HFFc6 (cell line): Measurements from ENCODE around the gene CD300LG. TPM values are rescaled to one million over a fixed set of nuclear protein-coding genes. Genes with fewer than 3 reads are reported as not detected.

Source experiments
- total RNA-seq, 6 experiments: library from RNA; stranded (reverse); fragmentation: NEBNext Ultra II Directional; extraction: Animal tissue kit (Norgen Biotek cat#: 25700); gene quantifications; 2 replicates in 1 of 6; 3 replicates in 5 of 6; pipeline ENCODE4 v1.2.3, GENCODE V29; 2021

Gene CD300LG
- total RNA-seq, 6 experiments from 2014 or later = not detected

Other genes with a start within 250 kb of the CD300LG start
- not detected for gene MEOX1, start 185.3 kb upstream of the CD300LG start, total RNA-seq
- not detected for gene SOST, start 88.4 kb upstream of the CD300LG start, total RNA-seq
- 10 to 100 TPM; 34.3 to 47.2 (median 38.3) TPM for gene DUSP3, start 68.2 kb upstream of the CD300LG start, total RNA-seq
- gene CFAP97D1, start 66.7 kb upstream of the CD300LG start, total RNA-seq = not detected
- gene MPP3, start 14.0 kb upstream of the CD300LG start, total RNA-seq = 1 to 10 TPM; 5.5 to 6.9 (median 5.9) TPM
- gene MPP2, start 60.4 kb downstream of the CD300LG start, total RNA-seq = 1 to 10 TPM in 3 of 6 experiments, under 1 TPM in 3; 0.62 to 1.3 (median 1.0) TPM
- not detected for gene PPY, start 95.3 kb downstream of the CD300LG start, total RNA-seq
- gene PYY, start 106.8 kb downstream of the CD300LG start, total RNA-seq = under 1 TPM in 1 of 6 experiments, not detected in 5; 0.43 TPM
- gene NAGS, start 157.4 kb downstream of the CD300LG start, total RNA-seq = 1 to 10 TPM in 3 of 6 experiments, under 1 TPM in 3; 0.63 to 1.1 (median 0.91) TPM
- 10 to 100 TPM; 27.8 to 32.7 (median 29.2) TPM for gene TMEM101, start 167.8 kb downstream of the CD300LG start, total RNA-seq
- gene LSM12, start 219.5 kb downstream of the CD300LG start, total RNA-seq = 100 to 1,000 TPM in 1 of 6 experiments, 10 to 100 TPM in 5; 86.6 to 101 (median 94.5) TPM
- 100 to 1,000 TPM in 5 of 6 experiments, 10 to 100 TPM in 1; 96.6 to 123 (median 113) TPM for gene G6PC3, start 223.6 kb downstream of the CD300LG start, total RNA-seq